ENCODE results near the gene TAF12. TPM values are rescaled to one million over a fixed set of nuclear protein-coding genes. Genes with fewer than 3 reads are reported as not detected.

The TAF12 gene
- total RNA-seq, 2 experiments from 2014 or later, result 23.8 to 32.5 TPM

- ATAC-seq, result no peak
- intact Hi-C loops (cut with DNase I, micrococcal nuclease), result loop anchor here (5.0 to 10.0 kb wide), 3 partner anchors 233 to 1322 kb away; partner anchors contain the start of genes EYA3 (in 1 of the 2) and TMEM222 (in 1 of the 2)
- H3K27ac Mint-ChIP-seq, result peak overlapping the region; percentile 97
- ChIA-PET CTCF (interaction anchor here (0.9 to 2.6 kb wide), 2 partner anchors 92 to 135 kb away, joined by 3 to 24 read pairs; partner anchors contain the start of gene YTHDF2), POLR2A (interaction anchor here (0.5 to 2.5 kb wide), 11 partner anchors 12 to 535 kb away, joined by 3 to 35 read pairs (median 4); partner anchors contain the start of genes ATP5IF1 and GMEB1)
- no peak for DNase-seq
- H3K4me1 Mint-ChIP-seq, result peaks cover 60% of the 10 kb centered on the region
- H3K27me3 Mint-ChIP-seq, result no peaks in the 10 kb centered on the region
- H3K4me3 Mint-ChIP-seq, result peak overlapping the region; percentile 98
- no peaks in the 10 kb centered on the region for H3K9me3 Mint-ChIP-seq (ENCODE audit: low read depth)
- H3K36me3 Mint-ChIP-seq (ENCODE audit: low read depth), result peaks cover 7% of the 10 kb centered on the region
These were observed 1.6 kb upstream of the TAF12 start for GRCh38 chr1:28644494-28644893.

GRCh38 chr1:28642056-28642846 is 616 bp downstream of the TAF12 start:
- Mint-ChIP-seq H3K27me3 (no peaks in the 10 kb centered on the region), H3K36me3 (ENCODE audit: low read depth) (peaks cover 5% of the 10 kb centered on the region), H3K4me1 (peaks cover 45% of the 10 kb centered on the region), H3K9me3 (ENCODE audit: low read depth) (no peaks in the 10 kb centered on the region), H3K27ac (peak overlapping the region; percentile 97), H3K4me3 (peak overlapping the region; percentile 98)
- ChIA-PET POLR2A (interaction anchor here (0.6 to 2.5 kb wide), 13 partner anchors 17 to 540 kb away, joined by 3 to 35 read pairs (median 4); partner anchors contain the start of genes GMEB1, RCC1, SRSF4 and YTHDF2), CTCF (interaction anchor here (0.7 to 2.6 kb wide), 6 partner anchors 26 to 142 kb away, joined by 3 to 24 read pairs (median 4); partner anchors contain the start of genes GMEB1 and YTHDF2)
- intact Hi-C loops (cut with DNase I, micrococcal nuclease), result loop anchor here (2.0 to 10.0 kb wide), 8 partner anchors 123 to 1320 kb away; partner anchors contain the start of genes ATP5IF1 (in 1 of the 2), EYA3 (in 1 of the 2), PHACTR4 (in 1 of the 2) and STX12 (in 1 of the 2)
- DNase-seq (no peak), ATAC-seq (peak; percentile 18)

DNA sequence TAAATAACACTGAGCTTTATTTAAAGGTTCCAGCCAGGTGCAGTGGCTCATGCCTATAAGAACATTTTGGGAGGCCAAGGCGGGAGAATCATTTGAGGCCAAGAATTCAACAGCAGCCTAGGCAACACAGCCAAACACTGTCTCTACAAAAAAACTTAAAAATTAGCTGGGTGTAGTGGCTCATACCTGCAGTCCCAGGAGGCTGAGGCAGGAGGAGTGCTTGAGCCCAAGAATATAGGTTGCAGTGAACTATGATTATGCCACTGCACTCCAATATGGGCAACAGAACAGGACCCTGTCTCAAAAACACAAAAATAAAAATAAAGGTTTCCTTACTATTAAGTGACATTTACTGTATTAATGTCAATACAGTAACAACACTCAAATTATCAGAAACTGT is 2.1 kb downstream of the TAF12 start:
- H3K4me1 Mint-ChIP-seq, result peaks cover 46% of the 10 kb centered on the region
- CTCF ChIA-PET, result interaction anchor here (0.6 to 2.0 kb wide), 5 partner anchors 8 to 87 kb away, joined by 3 to 7 read pairs (median 3); partner anchors contain the start of gene GMEB1
- no peak overlapping the region for H3K27ac Mint-ChIP-seq
- H3K36me3 Mint-ChIP-seq (ENCODE audit: low read depth), result peaks cover 5% of the 10 kb centered on the region
- ATAC-seq (peak; percentile 12), DNase-seq (peak; percentile 54)
- no peaks in the 10 kb centered on the region for H3K9me3 Mint-ChIP-seq (ENCODE audit: low read depth)
- no peaks in the 10 kb centered on the region for H3K27me3 Mint-ChIP-seq
- intact Hi-C loops (cut with DNase I, micrococcal nuclease), result loop anchor here (1.0 to 10.0 kb wide), 4 partner anchors 237 to 1318 kb away; partner anchors contain the start of genes EYA3 (in 1 of the 2) and TMEM222 (in 1 of the 2)
- H3K4me3 Mint-ChIP-seq, result peak overlapping the region; percentile 98
- POLR2A ChIA-PET, result interaction anchor here (1.1 to 1.2 kb wide), 2 partner anchors 8 to 135 kb away, joined by 3 to 7 read pairs; partner anchors contain the start of genes RCC1 and RNU11

DNA sequence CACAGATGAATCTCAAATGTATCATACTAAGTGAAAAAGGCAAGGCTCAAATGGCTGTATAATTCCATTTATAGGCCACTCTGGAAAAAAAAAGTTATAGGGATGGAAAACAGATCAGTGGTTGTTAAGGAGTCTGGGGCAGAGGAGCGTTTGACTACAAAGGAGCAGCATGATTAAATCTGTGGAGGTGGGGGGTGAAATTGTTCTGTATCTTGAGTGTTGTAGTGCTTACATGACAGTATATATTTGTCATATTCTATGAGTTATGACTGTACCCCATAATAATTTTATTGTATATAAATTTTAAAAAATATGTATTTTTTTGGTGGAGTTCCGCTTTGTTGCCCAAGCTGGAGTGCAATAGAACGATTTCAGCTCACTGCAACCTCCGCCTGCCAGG is 10.3 kb downstream of the TAF12 start:
- H3K27me3 Mint-ChIP-seq, result no peaks in the 10 kb centered on the region
- peaks cover 2% of the 10 kb centered on the region for H3K36me3 Mint-ChIP-seq (ENCODE audit: low read depth)
- H3K9me3 Mint-ChIP-seq (ENCODE audit: low read depth), result no peaks in the 10 kb centered on the region
- no peak overlapping the region for H3K4me3 Mint-ChIP-seq
- DNase-seq (no peak), ATAC-seq (no peak)
- H3K27ac Mint-ChIP-seq, result peak overlapping the region; percentile 14
- ChIA-PET POLR2A (interaction anchor here (0.7 kb wide), 1 partner anchor 736 kb away, joined by 3 read pairs; no protein-coding TSS in a partner anchor), CTCF (interaction anchor here (0.6 kb wide), 1 partner anchor 9 kb away, joined by 3 read pairs; no protein-coding TSS in a partner anchor)
- intact Hi-C loops (cut with DNase I, micrococcal nuclease), result no loop called here
- H3K4me1 Mint-ChIP-seq, result peaks cover 16% of the 10 kb centered on the region

GRCh38 chr1:28631713-28632112 is 11.2 kb downstream of the TAF12 start:
- Mint-ChIP-seq H3K27me3 (no peaks in the 10 kb centered on the region), H3K36me3 (ENCODE audit: low read depth) (peaks cover 2% of the 10 kb centered on the region), H3K9me3 (ENCODE audit: low read depth) (no peaks in the 10 kb centered on the region), H3K4me1 (peaks cover 13% of the 10 kb centered on the region), H3K4me3 (no peak overlapping the region), H3K27ac (peak overlapping the region; percentile 47)
- intact Hi-C loops (cut with DNase I, micrococcal nuclease), result no loop called here
- ChIA-PET CTCF (interaction anchor here (1.0 to 1.1 kb wide), 2 partner anchors 9 to 29 kb away, joined by 3 read pairs; no protein-coding TSS in a partner anchor), POLR2A (interaction anchor here (1.4 kb wide), 1 partner anchor 17 kb away, joined by 10 read pairs; the partner anchor contains the start of gene RNU11)
- ATAC-seq, result peak; percentile 51
- no peak for DNase-seq

DNA sequence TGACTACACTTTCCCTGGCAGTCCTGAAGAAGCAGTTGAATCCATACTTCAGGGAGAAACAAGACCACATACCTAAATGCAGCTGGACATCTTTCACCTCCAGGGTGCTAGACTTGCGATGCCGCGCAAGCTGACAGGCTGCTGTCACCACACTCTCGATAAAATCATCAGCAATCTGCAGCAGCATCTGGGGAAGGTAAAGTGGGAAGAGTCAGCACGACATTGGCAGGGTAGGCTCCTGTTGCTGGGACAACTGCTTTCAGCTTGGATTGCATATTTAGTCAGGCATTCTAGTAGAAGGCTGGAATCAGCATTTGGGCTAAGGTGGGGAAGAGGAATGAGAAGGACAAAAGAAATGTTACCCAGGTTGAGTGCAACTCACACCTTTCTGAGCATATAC is 29.7 kb downstream of the TAF12 start:
- no peak for ATAC-seq
- CTCF ChIA-PET, result interaction anchor here (0.6 kb wide), 1 partner anchor 152 kb away, joined by 3 read pairs; no protein-coding TSS in a partner anchor
- Mint-ChIP-seq H3K27ac (no peak overlapping the region), H3K4me3 (no peak overlapping the region), H3K36me3 (ENCODE audit: low read depth) (peaks cover 30% of the 10 kb centered on the region), H3K9me3 (ENCODE audit: low read depth) (no peaks in the 10 kb centered on the region), H3K27me3 (no peaks in the 10 kb centered on the region), H3K4me1 (no peaks in the 10 kb centered on the region)
- intact Hi-C loops (cut with DNase I, micrococcal nuclease), result no loop called here
- POLR2A ChIA-PET, result interaction anchor here (0.5 kb wide), 1 partner anchor 37 kb away, joined by 3 read pairs; no protein-coding TSS in a partner anchor
- no peak for DNase-seq

- no peak overlapping the region for H3K27ac Mint-ChIP-seq
- ATAC-seq (no peak), DNase-seq (no peak)
- H3K4me1 Mint-ChIP-seq, result peaks cover 5% of the 10 kb centered on the region
- no peaks in the 10 kb centered on the region for H3K9me3 Mint-ChIP-seq (ENCODE audit: low read depth)
- H3K27me3 Mint-ChIP-seq, result no peaks in the 10 kb centered on the region
- H3K36me3 Mint-ChIP-seq (ENCODE audit: low read depth), result peaks cover 21% of the 10 kb centered on the region
- ChIA-PET CTCF (interaction anchor here (0.8 kb wide), 1 partner anchor 88 kb away, joined by 3 read pairs; no protein-coding TSS in a partner anchor), POLR2A (interaction anchor here (0.5 to 0.7 kb wide), 2 partner anchors 118 to 258 kb away, joined by 3 to 4 read pairs; no protein-coding TSS in a partner anchor)
- intact Hi-C loops (cut with DNase I, micrococcal nuclease), result no loop called here
- H3K4me3 Mint-ChIP-seq, result no peak overlapping the region
These were observed 36.1 kb downstream of the TAF12 start for GRCh38 chr1:28606771-28607170.

DNA sequence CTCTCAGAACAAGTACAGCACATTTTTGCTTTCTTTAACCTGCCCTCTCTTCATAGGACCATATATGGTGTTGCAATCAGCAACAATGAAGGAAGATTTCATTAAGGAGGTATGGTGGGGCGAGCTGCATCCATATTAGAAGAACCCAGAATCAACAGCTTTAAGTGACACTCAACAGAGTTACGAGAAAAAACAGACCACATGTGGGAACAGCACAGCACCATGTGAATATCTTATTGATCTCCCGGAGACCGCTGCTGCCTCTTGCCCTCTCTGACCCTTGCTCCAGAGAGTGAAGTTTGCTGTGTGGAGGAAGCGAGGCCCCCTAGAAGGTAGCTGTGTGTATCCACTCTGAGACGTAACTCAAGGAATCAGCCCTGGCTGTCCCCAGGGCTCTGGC is 37.9 kb downstream of the TAF12 start:
- ChIA-PET POLR2A (interaction anchor here (1.0 kb wide), 1 partner anchor 23 kb away, joined by 3 read pairs; no protein-coding TSS in a partner anchor), CTCF (interaction anchor here (1.1 kb wide), 1 partner anchor 240 kb away, joined by 3 read pairs; no protein-coding TSS in a partner anchor)
- Mint-ChIP-seq H3K9me3 (ENCODE audit: low read depth) (no peaks in the 10 kb centered on the region), H3K27me3 (no peaks in the 10 kb centered on the region), H3K27ac (no peak overlapping the region), H3K4me1 (peaks cover 10% of the 10 kb centered on the region), H3K4me3 (no peak overlapping the region), H3K36me3 (ENCODE audit: low read depth) (peaks cover 21% of the 10 kb centered on the region)
- intact Hi-C loops (cut with DNase I, micrococcal nuclease), result no loop called here
- ATAC-seq, result no peak
- DNase-seq, result no peak

- DNase-seq, result no peak
- CTCF ChIA-PET, result interaction anchor here (0.6 to 2.3 kb wide), 4 partner anchors 21 to 240 kb away, joined by 3 to 10 read pairs (median 4); partner anchors contain the start of gene TRNAU1AP
- Mint-ChIP-seq H3K9me3 (ENCODE audit: low read depth) (no peaks in the 10 kb centered on the region), H3K27ac (no peak overlapping the region), H3K4me1 (peaks cover 10% of the 10 kb centered on the region), H3K36me3 (ENCODE audit: low read depth) (peaks cover 20% of the 10 kb centered on the region), H3K27me3 (no peaks in the 10 kb centered on the region), H3K4me3 (no peak overlapping the region)
- intact Hi-C loops (cut with DNase I, micrococcal nuclease), result no loop called here
- POLR2A ChIA-PET, result interaction anchor here (1.0 to 1.2 kb wide), 2 partner anchors 23 to 44 kb away, joined by 3 to 9 read pairs; partner anchors contain the start of gene RNU11
- no peak for ATAC-seq
These were observed 38.5 kb downstream of the TAF12 start for GRCh38 chr1:28604411-28604810.

- H3K27ac Mint-ChIP-seq, result no peak overlapping the region
- peaks cover 13% of the 10 kb centered on the region for H3K4me1 Mint-ChIP-seq
- H3K4me3 Mint-ChIP-seq, result no peak overlapping the region
- POLR2A ChIA-PET, result interaction anchor here (0.9 to 1.9 kb wide), 3 partner anchors 21 to 91 kb away, joined by 4 to 9 read pairs (median 6); partner anchors contain the start of gene RNU11
- no peaks in the 10 kb centered on the region for H3K27me3 Mint-ChIP-seq
- CTCF ChIA-PET, result interaction anchor here (0.6 to 2.3 kb wide), 14 partner anchors 10 to 355 kb away, joined by 3 to 10 read pairs (median 3); partner anchors contain the start of gene RAB42
- intact Hi-C loops (cut with DNase I, micrococcal nuclease), result loop anchor here (1.0 to 2.0 kb wide), 4 partner anchors 84 to 243 kb away; no protein-coding TSS in a partner anchor
- DNase-seq (peak; percentile 60), ATAC-seq (no peak)
- peaks cover 18% of the 10 kb centered on the region for H3K36me3 Mint-ChIP-seq (ENCODE audit: low read depth)
- H3K9me3 Mint-ChIP-seq (ENCODE audit: low read depth), result no peaks in the 10 kb centered on the region
These were observed 40.1 kb downstream of the TAF12 start for GRCh38 chr1:28602536-28603439.

Measured in activated CD4-positive, alpha-beta T cell treated with anti-CD3 and anti-CD28 coated beads for 36 hours (primary cell).